Measurements from ENCODE around the gene TNRC18.

Gene TNRC18

DNA sequence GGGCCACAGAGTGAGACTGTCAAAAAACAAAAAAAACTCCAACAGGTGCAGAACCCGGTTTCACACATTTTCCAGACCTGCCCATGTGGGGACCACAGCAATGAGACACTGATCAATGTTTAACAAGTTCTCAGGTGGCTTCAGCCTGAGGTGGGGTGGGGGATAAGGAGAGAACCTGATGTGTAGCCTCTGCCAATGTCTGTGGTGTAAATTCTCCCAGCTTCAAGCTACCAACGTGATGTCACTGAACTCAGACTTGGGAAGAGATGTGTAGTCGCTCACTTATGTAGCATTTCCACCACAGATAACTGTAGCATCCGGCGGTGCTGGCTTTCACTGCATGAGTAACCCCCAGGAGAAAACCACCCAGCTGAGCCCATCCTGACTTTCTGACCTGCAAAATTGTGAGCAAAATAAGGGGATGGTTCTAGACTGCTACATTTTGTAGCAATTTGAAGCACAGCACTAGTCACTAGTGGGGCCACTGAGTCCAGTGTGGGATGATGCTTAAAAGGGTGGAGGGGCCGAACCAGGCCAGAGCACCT lies 13.8 kb upstream of the TNRC18 start:
- peaks cover 8% of the 10 kb centered on the region for H3K27me3 Mint-ChIP-seq
- no peaks in the 10 kb centered on the region for H3K9me3 Mint-ChIP-seq
- no peak overlapping the region for H3K27ac Mint-ChIP-seq
- no peaks in the 10 kb centered on the region for H3K4me1 Mint-ChIP-seq
- peaks cover 5% of the 10 kb centered on the region for H3K36me3 Mint-ChIP-seq
- H3K4me3 Mint-ChIP-seq: no peak overlapping the region

DNA sequence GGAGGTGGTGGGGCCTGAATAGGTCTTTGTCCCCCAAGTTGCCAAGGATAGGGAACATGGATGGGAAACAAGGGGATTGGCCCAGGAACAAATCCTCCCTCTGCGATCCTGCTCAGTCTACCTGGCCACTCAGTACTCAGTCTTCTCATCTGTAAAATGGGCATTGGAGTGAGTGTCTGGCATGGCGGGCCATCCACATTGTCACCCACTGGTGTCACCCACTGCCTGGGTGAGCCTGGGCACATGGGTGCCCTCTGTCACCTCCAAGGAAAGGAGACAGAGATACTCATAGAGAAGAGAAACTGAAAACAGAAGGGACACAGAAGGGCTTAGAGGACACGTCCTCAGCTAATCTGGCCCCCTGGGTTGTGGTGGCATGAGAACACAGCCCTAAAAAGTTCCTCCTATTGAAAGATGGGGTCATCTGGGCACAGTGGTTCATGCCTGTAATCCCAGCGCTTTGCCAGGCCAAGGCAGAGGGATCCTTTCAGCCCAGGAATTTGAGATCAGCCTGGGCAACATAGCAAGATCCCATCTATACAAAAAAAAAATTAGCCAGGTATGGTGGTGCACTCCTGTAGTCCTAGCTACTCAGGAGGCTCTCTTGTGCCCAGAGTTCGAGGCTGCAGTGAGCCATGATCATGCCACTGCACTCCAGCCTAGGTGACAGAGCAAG lies 12.5 kb upstream of the TNRC18 start:
- Mint-ChIP-seq H3K4me1 (no peaks in the 10 kb centered on the region), H3K9me3 (no peaks in the 10 kb centered on the region), H3K36me3 (peaks cover 5% of the 10 kb centered on the region), H3K27me3 (peaks cover 19% of the 10 kb centered on the region), H3K4me3 (no peak overlapping the region), H3K27ac (no peak overlapping the region)

DNA sequence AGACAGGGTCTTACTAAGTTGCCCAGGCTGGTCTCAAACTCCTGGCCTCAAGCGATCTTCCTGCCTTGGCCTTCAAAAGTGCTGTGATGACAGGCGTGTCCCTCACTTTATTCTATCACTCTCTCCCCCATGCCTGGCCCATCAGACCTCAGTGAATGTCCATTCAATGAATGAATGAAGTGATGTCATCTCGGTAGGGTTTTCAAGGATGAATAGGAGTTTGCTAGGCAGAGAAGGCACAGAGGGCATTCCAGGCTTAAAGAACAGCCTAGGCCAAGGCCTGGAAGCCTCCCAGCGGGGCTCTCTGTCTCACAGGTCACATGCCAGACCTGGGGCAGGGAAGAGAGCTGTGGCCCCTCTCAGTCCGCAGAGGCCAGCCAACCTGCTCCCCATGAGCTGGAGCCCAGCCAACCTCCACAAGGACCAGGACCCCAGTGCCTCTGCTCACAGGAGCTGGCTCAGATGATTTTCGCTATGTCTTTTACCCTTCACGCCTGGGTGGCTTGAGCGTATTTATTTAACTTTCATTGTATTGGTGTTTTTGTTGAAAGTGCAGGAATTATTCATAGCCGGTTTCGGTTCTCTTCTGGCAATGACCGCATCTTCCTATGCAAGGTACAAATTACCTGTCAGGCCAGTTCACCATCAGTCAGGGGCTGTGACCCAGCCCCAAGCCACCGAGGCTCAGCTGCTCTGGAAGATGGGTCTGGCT lies 11.8 kb upstream of the TNRC18 start:
- Mint-ChIP-seq H3K4me1 (no peaks in the 10 kb centered on the region), H3K4me3 (no peak overlapping the region), H3K36me3 (peaks cover 5% of the 10 kb centered on the region), H3K27ac (no peak overlapping the region), H3K27me3 (peaks cover 21% of the 10 kb centered on the region), H3K9me3 (no peaks in the 10 kb centered on the region)

DNA sequence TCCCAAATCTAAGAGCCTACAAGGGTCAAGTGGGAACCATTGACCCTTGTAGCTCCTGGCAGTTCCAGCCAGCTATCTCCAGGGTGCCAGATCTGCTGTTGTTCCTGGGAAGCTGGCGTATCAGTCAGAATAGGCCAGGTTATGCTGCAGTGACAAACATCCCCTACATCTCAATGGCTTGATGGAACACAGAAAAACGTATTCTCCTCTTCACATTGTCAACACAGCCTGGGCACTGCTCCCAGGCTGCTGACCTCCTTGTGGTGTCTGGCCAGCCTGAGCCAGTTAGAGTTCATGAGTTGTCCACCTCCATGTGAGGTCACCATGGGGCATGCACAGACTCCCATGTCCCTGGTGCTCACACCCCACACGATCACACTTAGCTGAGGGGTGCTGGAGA lies 9.5 kb upstream of the TNRC18 start:
- Mint-ChIP-seq H3K36me3 (peaks cover 5% of the 10 kb centered on the region), H3K4me1 (peaks cover 6% of the 10 kb centered on the region), H3K4me3 (no peak overlapping the region), H3K27me3 (peaks cover 29% of the 10 kb centered on the region), H3K27ac (no peak overlapping the region), H3K9me3 (no peaks in the 10 kb centered on the region)

DNA sequence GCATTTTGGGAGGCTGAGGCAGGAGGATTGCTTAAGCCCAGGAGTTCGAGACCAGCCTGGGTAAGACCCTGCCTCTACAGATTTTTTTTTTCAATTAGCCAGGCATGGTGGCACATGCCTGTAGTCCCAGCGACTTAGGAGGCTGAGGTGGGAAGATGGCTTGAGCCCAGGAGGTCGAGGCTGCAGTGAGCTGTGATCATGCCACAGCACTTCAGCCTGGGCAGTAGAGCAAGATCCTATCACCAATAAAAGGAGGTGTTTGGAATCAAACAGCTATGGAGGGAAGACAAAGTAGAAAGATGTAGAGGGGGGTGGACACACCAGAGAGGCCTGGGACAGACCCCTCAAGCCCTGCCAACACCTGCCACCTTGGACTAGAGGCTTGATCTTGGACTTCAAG lies 9.1 kb upstream of the TNRC18 start:
- no peak overlapping the region for H3K4me3 Mint-ChIP-seq
- no peak overlapping the region for H3K27ac Mint-ChIP-seq
- H3K4me1 Mint-ChIP-seq: peaks cover 6% of the 10 kb centered on the region
- H3K27me3 Mint-ChIP-seq: peaks cover 30% of the 10 kb centered on the region
- no peaks in the 10 kb centered on the region for H3K9me3 Mint-ChIP-seq
- peaks cover 5% of the 10 kb centered on the region for H3K36me3 Mint-ChIP-seq

DNA sequence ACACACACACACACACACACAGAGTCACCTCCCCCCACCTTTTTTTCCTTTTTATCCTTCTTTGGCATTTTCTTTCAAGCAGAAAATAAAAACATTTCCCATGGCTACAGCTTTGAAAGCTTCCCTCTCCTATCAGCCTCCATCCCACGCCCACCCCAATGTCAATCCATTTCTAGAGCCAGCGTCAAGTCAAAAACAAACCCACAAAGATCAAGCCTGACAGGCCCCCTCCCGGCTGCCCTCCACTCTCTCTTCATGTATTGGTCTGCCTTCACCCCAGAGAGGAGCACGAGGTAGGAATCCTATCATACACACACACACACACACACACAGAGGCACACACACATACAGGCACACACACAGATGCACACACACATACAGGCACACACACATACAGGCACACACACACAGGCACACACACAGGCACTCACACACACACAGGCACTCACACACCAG lies 8.0 kb upstream of the TNRC18 start:
- Mint-ChIP-seq H3K27me3 (peaks cover 33% of the 10 kb centered on the region), H3K4me3 (no peak overlapping the region), H3K9me3 (no peaks in the 10 kb centered on the region)

DNA sequence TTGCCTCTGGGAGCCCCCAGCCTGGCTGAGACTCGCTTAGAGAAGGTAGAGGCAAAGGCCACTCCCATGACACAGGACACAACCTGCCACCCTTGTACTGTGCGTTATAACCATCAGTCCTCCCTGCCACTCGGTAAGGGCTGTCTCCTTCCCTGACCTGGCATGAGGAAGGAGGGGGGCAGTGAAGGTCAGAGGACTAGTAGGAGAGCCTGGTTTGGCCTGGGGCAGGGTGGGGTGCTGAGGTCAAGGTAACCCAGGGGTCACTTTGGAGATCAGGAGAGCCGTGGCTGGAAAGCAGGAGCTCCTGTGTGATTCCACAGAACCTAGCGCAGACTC lies 6.9 kb upstream of the TNRC18 start:
- H3K4me3 Mint-ChIP-seq: no peak overlapping the region
- no peaks in the 10 kb centered on the region for H3K36me3 Mint-ChIP-seq
- H3K4me1 Mint-ChIP-seq: peaks cover 18% of the 10 kb centered on the region
- no peaks in the 10 kb centered on the region for H3K9me3 Mint-ChIP-seq
- peaks cover 37% of the 10 kb centered on the region for H3K27me3 Mint-ChIP-seq
- no peak overlapping the region for H3K27ac Mint-ChIP-seq

More for the DNA sequence above, 8.0 kb upstream of the TNRC18 start:
- Mint-ChIP-seq H3K36me3 (no peaks in the 10 kb centered on the region), H3K4me1 (peaks cover 11% of the 10 kb centered on the region), H3K27ac (no peak overlapping the region)

DNA sequence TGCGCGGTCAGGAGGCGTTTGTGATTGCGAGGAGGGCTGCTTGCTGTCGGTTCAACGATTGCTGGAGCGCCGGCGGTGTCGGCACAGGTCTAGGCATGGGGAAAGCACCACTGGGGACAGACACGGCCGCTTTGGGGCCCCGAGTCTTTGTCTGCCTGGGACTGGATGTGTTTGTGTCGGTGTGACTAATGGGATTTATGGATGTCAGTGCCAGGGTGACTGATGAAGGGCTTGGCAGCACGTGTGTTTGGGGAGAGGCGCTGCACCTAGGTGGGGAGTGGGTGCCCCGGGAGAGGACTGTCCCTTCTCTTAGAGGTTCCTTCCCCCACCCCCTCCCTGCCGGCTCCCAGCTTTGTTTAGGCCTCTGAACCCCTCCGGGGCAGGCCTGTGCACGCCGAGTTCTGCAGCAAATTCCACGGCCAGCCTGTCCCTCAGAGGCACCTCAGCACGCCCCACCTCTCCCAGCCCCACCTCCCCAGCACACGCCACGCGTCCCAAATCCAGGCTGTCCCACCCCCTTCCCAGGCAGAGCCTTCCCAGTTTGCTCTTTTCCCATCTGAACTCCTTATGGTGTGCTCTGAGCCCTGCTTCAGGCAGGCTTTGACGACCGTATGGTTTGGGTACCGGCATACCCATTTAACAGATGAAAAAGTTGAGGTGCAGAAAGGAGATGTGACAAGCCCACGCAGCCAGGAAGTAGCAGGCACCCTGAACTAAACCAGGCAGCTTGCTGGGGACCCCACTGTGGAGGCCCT lies 6.4 kb upstream of the TNRC18 start:
- Mint-ChIP-seq H3K4me3 (no peak overlapping the region), H3K27ac (peak overlapping the region; percentile 51), H3K27me3 (peaks cover 42% of the 10 kb centered on the region), H3K36me3 (no peaks in the 10 kb centered on the region), H3K4me1 (peaks cover 24% of the 10 kb centered on the region), H3K9me3 (no peaks in the 10 kb centered on the region)

DNA sequence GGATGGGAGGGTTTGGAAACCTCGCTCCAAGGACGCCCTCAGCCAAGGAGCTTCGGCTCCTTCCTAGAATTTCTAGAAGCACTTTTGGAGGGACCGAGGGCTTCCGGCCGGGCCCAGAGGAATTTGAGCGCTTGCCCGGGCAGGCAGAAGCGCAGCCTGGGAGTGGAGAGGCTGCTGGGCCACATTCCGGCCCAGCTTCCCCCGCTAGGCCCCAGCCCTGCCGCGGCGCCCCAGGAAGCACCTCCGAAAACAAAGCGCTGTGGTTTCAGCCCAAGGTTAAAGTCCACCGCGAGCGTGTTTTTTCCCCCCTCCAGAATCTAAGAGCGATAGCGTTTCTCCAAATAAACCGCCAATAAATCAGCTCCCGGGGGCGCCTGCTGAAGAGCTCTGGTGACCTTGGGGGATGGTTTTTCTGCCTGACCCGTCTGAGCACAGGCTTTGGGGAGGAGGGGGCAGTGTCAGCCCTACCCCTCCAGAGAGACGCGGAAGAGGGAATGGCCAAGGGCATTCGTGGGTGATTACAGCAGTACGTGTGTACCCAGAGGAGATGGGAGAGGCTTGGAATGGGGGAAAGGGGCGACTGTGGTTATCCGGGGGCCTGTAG lies 5.7 kb upstream of the TNRC18 start:
- Mint-ChIP-seq H3K4me3 (no peak overlapping the region), H3K4me1 (peaks cover 31% of the 10 kb centered on the region), H3K9me3 (no peaks in the 10 kb centered on the region), H3K36me3 (no peaks in the 10 kb centered on the region), H3K27ac (peak overlapping the region; percentile 51), H3K27me3 (peaks cover 46% of the 10 kb centered on the region)

DNA sequence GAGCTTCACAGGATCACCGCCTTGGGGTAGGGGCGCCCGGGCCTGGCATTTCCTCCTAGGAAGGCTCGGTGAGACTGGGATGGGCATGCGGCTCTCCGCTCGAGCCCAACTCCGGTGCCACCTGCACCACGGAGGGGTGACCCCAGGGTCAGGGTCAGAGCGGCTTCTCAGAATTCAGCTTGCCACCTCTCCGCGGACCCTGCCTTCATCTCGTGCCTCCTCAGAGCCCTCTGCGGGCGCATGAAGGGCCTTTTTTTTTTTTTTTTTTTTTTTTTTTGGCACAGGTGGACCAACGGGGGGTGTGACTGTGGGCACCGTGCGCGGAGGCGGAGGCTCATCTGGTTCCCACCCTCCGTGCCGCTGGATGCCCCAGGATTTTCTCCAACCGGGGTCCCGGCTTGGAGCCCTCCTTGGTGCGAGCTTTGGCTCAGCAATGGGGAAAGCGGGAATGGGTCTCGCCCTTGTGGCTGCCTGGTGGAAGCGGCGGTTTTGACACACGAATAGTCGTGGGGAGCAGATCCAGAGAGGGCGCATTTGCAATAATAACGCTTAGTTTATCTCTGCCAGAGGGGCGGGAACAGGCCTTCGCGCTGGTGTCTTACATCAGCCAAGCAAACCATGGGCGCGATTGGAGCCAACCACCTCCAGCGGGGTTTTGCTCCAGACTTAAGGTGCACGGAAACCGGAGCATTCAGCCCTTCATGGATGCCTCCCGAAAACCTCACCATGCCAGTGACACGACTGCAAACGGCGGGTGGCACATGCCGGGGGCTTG lies 5.0 kb upstream of the TNRC18 start:
- peak overlapping the region; percentile 35 for H3K27ac Mint-ChIP-seq
- peaks cover 45% of the 10 kb centered on the region for H3K27me3 Mint-ChIP-seq
- no peak overlapping the region for H3K4me3 Mint-ChIP-seq
- no peaks in the 10 kb centered on the region for H3K36me3 Mint-ChIP-seq
- H3K4me1 Mint-ChIP-seq: peaks cover 34% of the 10 kb centered on the region
- no peaks in the 10 kb centered on the region for H3K9me3 Mint-ChIP-seq

DNA sequence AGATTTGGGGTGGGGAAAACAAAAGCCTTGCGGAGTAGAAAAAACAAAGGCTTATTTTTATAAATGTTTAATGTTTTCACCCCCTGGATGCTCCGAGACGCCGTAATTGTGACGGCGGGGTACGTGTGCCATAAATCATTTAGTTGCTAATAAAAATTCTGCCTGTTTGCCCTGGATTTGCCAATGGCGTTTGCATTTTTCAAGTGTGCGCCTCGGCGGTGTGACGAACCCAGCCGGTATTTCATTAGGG lies 2.5 kb upstream of the TNRC18 start:
- H3K9me3 Mint-ChIP-seq: no peaks in the 10 kb centered on the region
- H3K4me1 Mint-ChIP-seq: peaks cover 34% of the 10 kb centered on the region
- H3K27ac Mint-ChIP-seq: no peak overlapping the region
- peaks cover 34% of the 10 kb centered on the region for H3K27me3 Mint-ChIP-seq
- H3K36me3 Mint-ChIP-seq: no peaks in the 10 kb centered on the region
- H3K4me3 Mint-ChIP-seq: no peak overlapping the region

DNA sequence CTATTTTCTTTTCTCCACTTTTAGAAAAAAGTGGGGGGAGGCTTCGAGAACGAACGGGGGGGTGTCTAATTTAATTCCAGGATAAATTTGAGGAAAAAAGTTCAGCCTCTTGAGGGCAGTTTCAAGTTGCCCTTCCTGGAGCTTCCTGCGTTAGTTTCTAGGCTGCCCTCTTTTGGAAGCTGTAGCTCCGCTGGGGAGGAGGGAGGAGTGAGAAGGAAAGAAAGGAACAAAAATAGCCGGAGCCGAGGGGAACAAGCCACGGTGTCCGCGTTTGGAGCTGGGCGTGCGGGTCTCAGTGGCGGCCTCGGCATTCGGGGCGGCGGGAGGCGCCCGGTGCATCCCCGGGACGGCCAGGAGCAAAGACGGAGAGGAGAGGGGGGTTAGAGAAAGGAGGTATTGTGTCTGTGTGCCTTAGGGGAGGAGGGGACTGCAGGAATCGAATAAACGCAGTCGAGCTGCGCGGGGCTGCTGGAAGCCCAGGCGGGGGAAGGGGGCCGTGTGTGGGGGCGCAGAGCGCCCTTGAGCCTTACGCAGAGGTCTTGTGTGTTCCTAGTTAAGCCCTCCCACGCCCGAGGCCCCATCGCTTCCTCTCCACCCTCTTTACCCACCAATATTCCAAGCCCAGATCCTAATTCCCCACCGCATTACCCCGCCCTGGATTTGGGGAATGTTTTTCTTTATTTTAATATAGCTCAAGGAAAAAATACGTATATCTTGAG lies 2.0 kb upstream of the TNRC18 start:
- no peaks in the 10 kb centered on the region for H3K9me3 Mint-ChIP-seq
- peak overlapping the region; percentile 16 for H3K4me3 Mint-ChIP-seq
- H3K4me1 Mint-ChIP-seq: peaks cover 34% of the 10 kb centered on the region
- peak overlapping the region; percentile 72 for H3K27ac Mint-ChIP-seq
- H3K27me3 Mint-ChIP-seq: peaks cover 34% of the 10 kb centered on the region
- H3K36me3 Mint-ChIP-seq: no peaks in the 10 kb centered on the region

DNA sequence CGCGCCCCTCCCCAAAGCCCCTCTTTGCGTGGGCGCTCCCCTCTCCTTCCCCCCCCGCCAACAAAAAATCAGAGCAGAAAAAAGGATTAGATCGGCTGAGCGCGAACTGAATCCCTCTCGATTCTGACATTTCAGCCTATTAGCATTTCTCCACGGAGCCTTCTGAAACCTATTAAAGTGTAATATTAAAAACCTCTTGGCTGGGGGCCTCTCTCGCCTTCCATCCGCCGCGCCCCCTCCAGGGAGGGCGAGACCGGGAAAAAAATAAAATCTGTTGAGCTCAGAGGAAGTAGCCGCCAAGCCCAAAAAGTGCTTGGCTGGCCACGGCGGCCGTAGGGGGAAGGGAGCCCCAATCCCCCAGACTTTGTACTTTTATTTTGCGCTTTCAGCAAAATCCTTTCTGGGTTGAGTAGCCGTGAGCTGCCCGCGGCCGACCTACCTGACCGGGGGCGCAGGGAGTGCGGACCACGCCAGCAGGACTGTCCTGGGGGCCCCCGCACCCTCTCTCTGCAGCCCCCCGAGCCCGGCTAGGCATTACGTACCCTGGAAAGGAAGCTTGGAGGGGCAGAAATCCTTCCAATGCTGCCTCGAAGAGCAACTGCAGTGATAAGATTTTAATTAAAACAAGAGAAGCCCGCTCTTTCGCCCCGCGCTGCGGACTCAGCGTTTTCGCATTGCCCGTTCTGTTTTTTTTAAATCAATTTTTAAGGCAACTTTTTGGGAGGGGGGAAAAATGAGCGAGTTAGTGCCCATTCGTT lies 1.3 kb upstream of the TNRC18 start:
- no peaks in the 10 kb centered on the region for H3K9me3 Mint-ChIP-seq
- peak overlapping the region; percentile 89 for H3K4me3 Mint-ChIP-seq
- H3K36me3 Mint-ChIP-seq: no peaks in the 10 kb centered on the region
- peaks cover 33% of the 10 kb centered on the region for H3K27me3 Mint-ChIP-seq
- no peak overlapping the region for H3K27ac Mint-ChIP-seq
- peaks cover 38% of the 10 kb centered on the region for H3K4me1 Mint-ChIP-seq

All from activated naive CD4-positive, alpha-beta T cell treated with anti-CD3 and anti-CD28 coated beads, Interleukin-2, amount 50 U/mL, for 24 hours (primary cell).